Measurements from ENCODE around the gene ETDC.
"Not testable (repeated sequence)": the region's sequence is repeated elsewhere in the genome, so short reads cannot be mapped to it uniquely, and the experiment has no call there.

Gene ETDC

DNA sequence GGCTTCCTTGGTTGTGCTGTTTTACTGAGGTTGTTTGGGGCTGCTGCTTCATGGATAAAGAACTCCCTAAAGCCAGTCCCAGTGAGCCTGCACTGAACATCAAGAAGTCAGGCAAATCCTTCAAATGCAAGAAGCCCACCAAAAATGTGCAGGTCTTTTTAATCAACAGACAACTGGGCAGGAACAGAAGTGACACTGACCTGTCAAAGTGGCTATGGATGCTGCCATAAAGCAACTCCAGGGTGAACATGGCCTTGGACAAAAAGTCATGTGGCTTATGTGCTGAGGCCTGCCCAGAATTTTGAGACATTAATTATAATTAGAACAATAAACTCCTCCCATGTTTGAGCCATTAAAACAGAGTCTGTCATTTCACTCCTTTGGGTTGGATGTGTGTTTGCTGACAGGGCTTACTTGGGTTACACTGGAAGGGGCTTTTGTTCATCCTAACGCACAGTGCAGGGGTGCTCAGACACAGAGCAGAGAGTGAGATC, at the start of gene ETDC:
Gene ETDC, plus strand, starts transcription at position 51 of the 494 bp plus-strand sequence. Its CDS starts 0 bp downstream, at position 51.
- peaks cover 8% of the 10 kb centered on the region for H3K36me3 Mint-ChIP-seq (ENCODE audit: low read depth)
- no peak within 1 kb of the TSS for H3K4me3 Mint-ChIP-seq
- H3K9me3 Mint-ChIP-seq: peaks cover 10% of the 10 kb centered on the region
- no peak within 1 kb of the TSS for H3K27ac Mint-ChIP-seq
- peaks cover 5% of the 10 kb centered on the region for H3K4me1 Mint-ChIP-seq (ENCODE audit: low read depth)
- H3K27me3 Mint-ChIP-seq: no peaks in the 10 kb centered on the region

DNA sequence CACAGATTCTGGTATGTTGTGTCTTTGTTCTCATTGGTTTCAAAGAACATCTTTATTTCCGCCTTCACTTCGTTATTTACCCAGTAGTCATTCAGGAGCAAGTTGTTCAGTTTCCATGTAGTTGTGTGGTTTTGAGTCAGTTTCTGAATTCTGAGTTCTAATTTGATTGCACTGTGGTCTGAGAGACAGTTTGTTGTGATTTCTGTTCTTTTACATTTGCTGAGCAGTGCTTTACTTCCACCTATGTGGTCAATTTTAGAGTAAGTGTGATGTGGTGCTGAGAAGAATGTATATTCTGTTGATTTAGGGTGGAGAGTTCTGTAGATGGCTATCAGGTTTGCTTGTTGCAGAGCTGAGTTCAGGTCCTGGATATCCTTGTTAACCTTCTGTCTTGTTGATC, 48.3 kb upstream of the ETDC start:
- not testable (repeated sequence) for H3K4me3 Mint-ChIP-seq; H3K9me3 Mint-ChIP-seq; H3K27ac Mint-ChIP-seq; H3K36me3 Mint-ChIP-seq (ENCODE audit: low read depth); H3K27me3 Mint-ChIP-seq; H3K4me1 Mint-ChIP-seq (ENCODE audit: low read depth)

GRCh38 chrX:135263376-135263775, 45.9 kb upstream of the ETDC start:
- not testable (repeated sequence) for H3K27ac Mint-ChIP-seq; H3K27me3 Mint-ChIP-seq; H3K4me3 Mint-ChIP-seq; H3K4me1 Mint-ChIP-seq (ENCODE audit: low read depth); H3K9me3 Mint-ChIP-seq; H3K36me3 Mint-ChIP-seq (ENCODE audit: low read depth)

DNA sequence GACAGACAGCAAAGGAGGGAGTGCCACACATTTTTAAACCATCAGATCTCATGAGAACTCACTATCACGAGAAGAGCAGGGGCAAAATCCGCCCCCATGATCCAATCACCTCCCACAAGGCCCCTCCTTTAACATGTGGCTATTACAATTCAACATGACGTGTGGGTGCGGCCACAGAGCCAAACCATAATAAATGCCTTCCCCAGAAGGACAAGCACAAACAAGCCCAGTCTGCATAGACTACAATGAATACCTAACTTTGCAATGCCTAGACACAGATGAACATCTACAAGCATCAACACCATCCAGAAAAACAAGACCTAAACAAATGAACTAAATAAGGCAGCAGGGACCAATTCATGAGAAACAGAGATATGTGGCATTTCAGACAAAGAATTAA, 45.1 kb upstream of the ETDC start:
- Mint-ChIP-seq H3K9me3 (peaks cover 8% of the 10 kb centered on the region), H3K4me3 (no peak overlapping the region), H3K27me3 (no peaks in the 10 kb centered on the region), H3K27ac (no peak overlapping the region), H3K4me1 (ENCODE audit: low read depth) (no peaks in the 10 kb centered on the region), H3K36me3 (ENCODE audit: low read depth) (no peaks in the 10 kb centered on the region)

DNA sequence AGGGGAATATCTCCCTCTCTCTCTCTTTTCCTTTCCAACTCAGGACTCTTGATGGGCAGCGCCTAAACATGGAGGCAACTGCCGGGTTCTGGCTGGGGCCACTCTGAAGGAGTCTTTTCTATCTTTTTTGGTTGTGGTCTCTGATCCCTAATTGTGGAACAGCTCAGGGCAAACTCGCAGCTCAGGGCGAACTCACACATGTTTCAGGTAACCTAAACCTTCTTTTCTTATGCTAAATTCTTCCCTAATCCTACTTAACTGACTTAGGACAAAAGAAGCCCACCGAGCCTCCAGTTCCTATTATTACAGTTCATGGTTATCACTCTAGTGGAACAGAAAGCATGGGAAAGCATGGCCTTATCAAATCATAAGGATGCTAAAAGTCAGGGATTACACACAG, 36.1 kb upstream of the ETDC start:
- H3K9me3 Mint-ChIP-seq: peaks cover 9% of the 10 kb centered on the region
- H3K27me3 Mint-ChIP-seq: no peaks in the 10 kb centered on the region
- no peaks in the 10 kb centered on the region for H3K4me1 Mint-ChIP-seq (ENCODE audit: low read depth)

DNA sequence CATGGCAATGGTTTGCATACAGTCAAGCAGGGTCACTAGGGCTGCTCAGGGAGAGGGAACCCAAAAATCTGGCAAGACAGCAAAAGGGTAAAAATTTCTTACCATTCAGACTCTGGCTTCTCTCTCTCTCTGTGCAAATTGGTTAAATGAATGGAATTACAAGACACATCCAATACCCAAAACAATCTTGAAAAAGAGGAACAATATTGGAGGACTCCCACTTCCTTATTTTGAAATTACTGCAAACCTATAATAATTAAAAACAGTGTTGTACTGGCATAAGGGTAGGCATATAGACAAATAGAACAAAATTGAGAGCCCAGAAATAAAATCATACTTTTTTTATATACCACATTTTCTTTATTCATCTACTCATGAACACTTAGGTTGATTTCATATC, 33.3 kb upstream of the ETDC start:
- no peak overlapping the region for H3K27ac Mint-ChIP-seq
- peaks cover 20% of the 10 kb centered on the region for H3K9me3 Mint-ChIP-seq
- H3K36me3 Mint-ChIP-seq (ENCODE audit: low read depth): no peaks in the 10 kb centered on the region
- H3K27me3 Mint-ChIP-seq: no peaks in the 10 kb centered on the region
- H3K4me1 Mint-ChIP-seq (ENCODE audit: low read depth): no peaks in the 10 kb centered on the region
- H3K4me3 Mint-ChIP-seq: no peak overlapping the region

More for the DNA sequence above, 36.1 kb upstream of the ETDC start:
- H3K27ac Mint-ChIP-seq: no peak overlapping the region
- H3K36me3 Mint-ChIP-seq (ENCODE audit: low read depth): no peaks in the 10 kb centered on the region
- H3K4me3 Mint-ChIP-seq: no peak overlapping the region

DNA sequence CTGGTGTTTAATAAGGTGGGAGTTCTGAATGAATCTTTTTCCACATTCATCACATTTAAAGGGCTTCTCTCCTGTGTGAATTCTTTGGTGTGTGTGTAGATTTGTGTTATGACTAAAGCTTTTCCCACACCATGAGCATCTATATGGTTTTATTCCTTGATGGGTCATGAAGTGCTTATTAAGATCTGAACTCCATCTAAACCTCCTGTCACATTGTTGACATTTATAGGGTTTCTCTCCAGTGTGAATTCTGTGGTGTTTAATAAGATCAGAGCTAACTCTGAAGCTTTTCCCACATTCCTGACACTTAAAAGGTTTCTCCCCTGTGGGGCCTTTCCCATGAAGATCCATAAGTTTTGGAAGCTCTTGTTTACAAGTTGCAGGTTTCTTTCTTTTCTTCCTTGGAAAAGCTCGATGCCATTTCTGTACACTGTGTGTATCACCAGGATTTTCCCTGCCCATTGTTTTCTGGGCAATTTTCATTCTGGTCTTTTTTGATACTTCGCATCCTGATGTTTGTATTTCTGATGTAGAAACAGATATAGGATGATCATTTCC, 21.9 kb upstream of the ETDC start:
- H3K27me3 Mint-ChIP-seq: no peaks in the 10 kb centered on the region

DNA sequence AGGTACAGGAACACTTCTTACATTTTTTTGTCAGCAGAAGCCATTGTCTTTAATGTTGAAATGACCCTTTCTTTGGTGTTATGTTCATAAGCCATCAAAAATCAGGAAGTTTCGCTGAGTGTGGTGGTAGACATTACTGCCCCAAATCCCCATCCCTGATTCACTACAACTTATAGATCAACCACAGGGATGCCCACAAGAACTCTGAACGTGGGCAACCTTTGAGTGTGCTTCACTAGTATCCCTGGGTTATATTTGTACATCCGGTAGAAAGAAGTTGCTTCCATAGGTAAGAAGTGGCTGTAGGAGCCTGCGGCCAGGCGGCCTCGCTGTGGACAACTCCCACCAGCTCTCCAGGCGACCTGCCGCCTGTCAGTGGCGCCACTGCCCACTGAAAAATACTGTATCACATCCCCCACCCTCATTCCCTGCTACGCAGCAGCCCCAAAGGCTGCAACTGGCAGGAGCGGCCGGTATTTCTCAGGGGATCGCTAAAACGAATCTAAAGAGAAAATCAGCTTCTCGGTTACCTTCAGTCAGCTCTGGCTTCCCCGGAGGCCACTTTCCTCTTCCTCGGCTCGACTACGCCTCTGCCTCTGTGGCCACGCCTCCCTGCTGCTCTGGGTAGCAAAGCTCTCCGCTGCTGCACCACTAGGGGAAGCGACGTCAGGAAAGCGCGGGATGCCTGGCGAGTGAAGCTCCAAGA, 13.9 kb upstream of the ETDC start:
- Mint-ChIP-seq H3K36me3 (ENCODE audit: low read depth) (peaks cover 20% of the 10 kb centered on the region), H3K9me3 (peaks cover 5% of the 10 kb centered on the region), H3K4me1 (ENCODE audit: low read depth) (peaks cover 28% of the 10 kb centered on the region), H3K27me3 (no peaks in the 10 kb centered on the region), H3K27ac (peak overlapping the region; percentile 67), H3K4me3 (peak overlapping the region; percentile 84)

More for the DNA sequence above, 21.9 kb upstream of the ETDC start:
- Mint-ChIP-seq H3K27ac (no peak overlapping the region), H3K9me3 (peaks cover 12% of the 10 kb centered on the region), H3K36me3 (ENCODE audit: low read depth) (peaks cover 45% of the 10 kb centered on the region), H3K4me1 (ENCODE audit: low read depth) (no peaks in the 10 kb centered on the region), H3K4me3 (no peak overlapping the region)

- Mint-ChIP-seq H3K9me3 (peaks cover 1% of the 10 kb centered on the region), H3K27ac (peak overlapping the region; percentile 67), H3K27me3 (no peaks in the 10 kb centered on the region), H3K4me1 (ENCODE audit: low read depth) (peaks cover 28% of the 10 kb centered on the region), H3K36me3 (ENCODE audit: low read depth) (peaks cover 15% of the 10 kb centered on the region), H3K4me3 (peak overlapping the region; percentile 84)
Measured at GRCh38 chrX:135295944-135296305, 13.4 kb upstream of the ETDC start.

DNA sequence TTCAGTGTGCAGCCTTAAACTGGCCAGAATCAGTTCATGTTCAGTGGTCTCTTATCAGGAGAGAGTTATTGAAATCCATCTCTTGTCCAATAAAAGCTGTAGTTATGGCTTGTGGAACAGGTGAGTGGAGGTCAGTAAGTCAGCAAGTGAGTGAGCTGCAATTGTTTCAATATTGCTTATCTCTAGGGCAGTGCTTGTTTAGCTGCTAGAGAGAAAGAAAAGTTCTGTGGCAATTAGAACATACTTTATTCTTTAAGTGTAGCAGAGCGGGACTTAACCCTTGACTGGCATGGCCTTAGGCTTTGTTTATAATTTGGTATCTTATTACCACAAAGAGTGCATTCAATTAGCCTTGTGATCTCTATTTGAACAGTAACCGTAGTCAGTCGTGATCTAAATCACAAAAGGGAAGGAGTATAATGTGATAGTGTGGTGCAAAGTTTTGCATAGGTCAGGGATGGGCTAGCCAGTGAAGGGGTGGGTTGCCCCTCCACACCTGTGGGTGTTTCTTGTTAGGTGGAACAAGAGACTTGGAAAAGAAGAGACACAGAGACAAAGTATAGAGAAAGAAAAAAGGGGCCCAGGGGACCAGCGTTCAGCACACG, 6.9 kb upstream of the ETDC start:
- no peaks in the 10 kb centered on the region for H3K27me3 Mint-ChIP-seq
- H3K9me3 Mint-ChIP-seq: no peaks in the 10 kb centered on the region
- H3K4me3 Mint-ChIP-seq: no peak overlapping the region
- H3K36me3 Mint-ChIP-seq (ENCODE audit: low read depth): no peaks in the 10 kb centered on the region
- peaks cover 2% of the 10 kb centered on the region for H3K4me1 Mint-ChIP-seq (ENCODE audit: low read depth)
- no peak overlapping the region for H3K27ac Mint-ChIP-seq

DNA sequence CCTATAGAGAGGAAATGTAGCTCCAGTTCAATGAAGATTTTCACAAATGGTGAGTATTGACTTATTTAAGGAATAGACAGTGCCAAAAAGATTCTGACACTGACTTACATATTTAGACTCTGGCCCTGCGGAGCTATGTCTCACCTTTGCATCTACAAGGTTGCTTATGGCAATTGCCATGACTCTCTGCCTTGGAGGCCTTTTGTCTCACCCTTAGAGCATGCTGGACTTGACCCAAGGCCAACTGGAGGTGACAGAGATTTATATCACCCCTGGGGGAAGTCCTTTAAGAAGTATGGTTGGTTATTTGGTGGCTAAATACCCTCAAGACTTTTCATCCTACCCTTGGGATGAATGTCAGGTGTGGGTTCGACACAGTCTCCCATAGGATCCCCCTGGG, 4.5 kb upstream of the ETDC start:
- H3K27ac Mint-ChIP-seq: no peak overlapping the region
- H3K36me3 Mint-ChIP-seq (ENCODE audit: low read depth): no peaks in the 10 kb centered on the region
- no peaks in the 10 kb centered on the region for H3K27me3 Mint-ChIP-seq
- H3K9me3 Mint-ChIP-seq: no peaks in the 10 kb centered on the region
- H3K4me1 Mint-ChIP-seq (ENCODE audit: low read depth): peaks cover 5% of the 10 kb centered on the region
- H3K4me3 Mint-ChIP-seq: no peak overlapping the region

- no peak overlapping the region for H3K27ac Mint-ChIP-seq
Measured at GRCh38 chrX:135307171-135307570, 2.1 kb upstream of the ETDC start.

DNA sequence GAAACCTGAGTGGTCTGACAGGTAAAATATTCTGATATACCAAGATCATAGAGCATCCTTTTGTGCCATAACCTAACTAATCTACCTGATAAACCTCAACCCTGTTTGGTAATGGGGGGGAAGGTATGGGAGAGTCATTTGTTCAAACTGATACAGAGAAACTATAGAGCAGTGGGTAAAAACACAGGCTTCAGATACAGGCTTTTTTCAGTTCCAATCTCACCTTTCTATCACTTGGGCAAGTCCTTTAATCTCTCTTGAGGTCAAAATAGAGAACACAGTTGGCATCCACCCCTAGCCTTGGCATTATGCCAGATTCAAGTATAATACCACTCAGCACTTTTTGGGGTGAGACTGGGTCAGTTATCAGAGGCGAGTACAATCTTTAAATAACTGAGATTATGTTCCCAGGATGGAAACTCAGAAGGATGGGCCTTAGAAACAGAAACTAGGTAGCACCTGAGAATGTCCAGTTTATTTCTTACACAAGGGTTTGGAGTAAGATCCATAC, 880 bp upstream of the ETDC start:
- H3K27me3 Mint-ChIP-seq: no peaks in the 10 kb centered on the region
- H3K4me3 Mint-ChIP-seq: no peak overlapping the region
- H3K4me1 Mint-ChIP-seq (ENCODE audit: low read depth): peaks cover 5% of the 10 kb centered on the region
- H3K9me3 Mint-ChIP-seq: no peaks in the 10 kb centered on the region
- H3K27ac Mint-ChIP-seq: no peak overlapping the region
- no peaks in the 10 kb centered on the region for H3K36me3 Mint-ChIP-seq (ENCODE audit: low read depth)

More at GRCh38 chrX:135307171-135307570, 2.1 kb upstream of the ETDC start:
- Mint-ChIP-seq H3K36me3 (ENCODE audit: low read depth) (no peaks in the 10 kb centered on the region), H3K9me3 (no peaks in the 10 kb centered on the region), H3K4me3 (no peak overlapping the region), H3K4me1 (ENCODE audit: low read depth) (peaks cover 5% of the 10 kb centered on the region), H3K27me3 (no peaks in the 10 kb centered on the region)

DNA sequence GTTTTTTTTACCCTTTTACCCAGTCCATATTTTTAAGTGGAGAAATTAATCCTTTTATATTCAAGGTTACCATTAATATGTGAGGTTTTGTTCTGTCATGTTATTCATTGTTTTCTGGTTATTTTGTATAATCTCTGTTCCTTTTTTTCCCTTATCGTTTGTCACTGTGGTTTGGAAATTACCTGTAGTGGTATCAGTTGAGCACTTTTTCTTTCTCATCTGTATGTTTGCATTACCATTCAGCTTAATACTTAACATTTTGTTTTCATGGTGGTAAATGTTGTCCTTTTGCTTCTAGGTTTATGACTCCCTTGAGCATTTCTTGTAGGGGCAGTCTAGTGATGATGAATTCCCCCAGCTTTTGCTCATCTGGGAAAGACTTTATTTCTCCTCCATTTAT, 6.6 kb downstream of the ETDC start:
- Mint-ChIP-seq H3K4me3 (no peak overlapping the region), H3K27ac (no peak overlapping the region), H3K9me3 (peaks cover 30% of the 10 kb centered on the region), H3K27me3 (no peaks in the 10 kb centered on the region), H3K36me3 (ENCODE audit: low read depth) (peaks cover 32% of the 10 kb centered on the region), H3K4me1 (ENCODE audit: low read depth) (no peaks in the 10 kb centered on the region)

DNA sequence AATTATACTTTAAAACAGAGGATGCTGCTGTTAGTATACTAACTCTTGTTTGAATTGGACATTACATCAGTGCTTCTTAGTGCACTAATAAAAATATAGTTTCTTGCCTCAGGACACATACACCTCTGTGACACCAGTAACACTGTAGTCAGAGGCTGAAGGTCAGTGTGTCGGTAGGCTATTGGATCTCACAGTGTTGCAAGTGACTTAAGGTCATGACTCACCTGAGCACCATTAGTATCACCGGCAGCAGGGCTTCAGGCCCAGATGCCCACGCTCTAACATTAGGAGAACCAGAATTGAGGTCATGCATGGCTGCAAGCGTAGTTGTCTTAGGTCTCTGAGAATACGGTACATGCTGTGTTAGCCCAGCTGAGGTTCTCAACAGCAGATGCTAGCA, 15.2 kb downstream of the ETDC start:
- no peaks in the 10 kb centered on the region for H3K27me3 Mint-ChIP-seq
- peaks cover 51% of the 10 kb centered on the region for H3K36me3 Mint-ChIP-seq (ENCODE audit: low read depth)
- no peaks in the 10 kb centered on the region for H3K4me1 Mint-ChIP-seq (ENCODE audit: low read depth)
- peaks cover 15% of the 10 kb centered on the region for H3K9me3 Mint-ChIP-seq
- H3K4me3 Mint-ChIP-seq: no peak overlapping the region
- H3K27ac Mint-ChIP-seq: no peak overlapping the region

Data from stimulated activated naive CD8-positive, alpha-beta T cell treated with anti-CD3 and anti-CD28 coated beads, Interleukin-15, Interleukin-2, amounts not matched to agents 100 ng/mL and 50 ng/mL, for 24 hours (primary cell).